Measurements from ENCODE around the gene DNAJC4. TPM values are rescaled to one million over a fixed set of nuclear protein-coding genes. Genes with fewer than 3 reads are reported as not detected.

DNAJC4 gene
- total and polyA plus RNA-seq, 9 of the 15 experiments (the other 6 are each of a cell fraction or from before 2014, with no cell fraction given) = 4.0 to 32.6 (median 19.9) TPM

- TF ChIP-seq CREB5 (CRISPR knock-in tag; IDR thresholded peaks at IDR 0.05) = no peak
- TF ChIP-seq HNRNPK (IDR thresholded peaks at IDR 0.05; ENCODE audit: low read depth, low read length, poor library complexity, severe bottlenecking) = no peak
These were observed 27.4 kb upstream of the DNAJC4 start (continued) for GRCh38 chr11:64202992-64203391.

GRCh38 chr11:64203421-64204079, 26.8 kb upstream of the DNAJC4 start:
- Histone ChIP-seq H3K9me1 (ENCODE audit: control insufficient read depth, insufficient read depth, low read length) (peaks cover 4% of the 10 kb centered on the region), H3K79me2 (ENCODE audit: control insufficient read depth, insufficient read depth, low read length) (peaks cover 30% of the 10 kb centered on the region), H3K4me3 (no peak overlapping the region), H3K27ac (ENCODE audit: extremely low read depth, low read depth, low read length) (peak overlapping the region; percentile 20; the same call in 2 of the 3 replicates), H3K27me3 (ENCODE audit: control insufficient read depth in 2 of 2, insufficient read depth in 2 of 2, low read length in 2 of 2) (no peaks in the 10 kb centered on the region), H2AFZ (ENCODE audit: low read depth, low read length) (no peak overlapping the region), H4K20me1 (replicated peaks; ENCODE audit: control insufficient read depth, insufficient read depth, low read length) (no peaks in the 10 kb centered on the region; the same call in 1 of the 2 replicates), H3K9me3 (replicated peaks; ENCODE audit: control insufficient read depth, insufficient read depth, low read depth, low read length) (no peaks in the 10 kb centered on the region), H3K36me3 (ENCODE audit: control insufficient read depth, insufficient read depth, low read length) (peaks cover 86% of the 10 kb centered on the region), H3K4me2 (ENCODE audit: insufficient read depth, low read length) (no peak overlapping the region), H3K4me1 (replicated peaks in 1 of 2; ENCODE audit: control insufficient read depth in 2 of 2, insufficient read depth in 2 of 2, low read length in 2 of 2) (peaks cover 30 to 50% of the 10 kb centered on the region in 2 experiments), H3K9ac (ENCODE audit: insufficient read depth in 1 of 2, low read depth in 2 of 2, low read length in 2 of 2) (peak overlapping the region in 1 of 2 experiments; percentile 74; a peak in 2 of 4 replicates)
- TF ChIP-seq RBFOX2 (IDR thresholded peaks at IDR 0.05; ENCODE audit: low read depth, low read length) (peak; percentile 29; the same call in 1 of the 2 replicates), MBD2 (IDR thresholded peaks at IDR 0.05; ENCODE audit: borderline replicate concordance, low read depth) (no peak)
- no peak for FAIRE-seq
- intact Hi-C loops (cut with micrococcal nuclease) = loop anchor here (1.0 kb wide), 2 partner anchors 67 to 101 kb away; no protein-coding TSS in a partner anchor
- no peak for ATAC-seq
- DNase-seq (ENCODE audit: extremely low read depth in 1 of 4, low spot score in 3 of 4) = no peak
- WGBS (ENCODE audit: insufficient coverage, low coverage, missing lambda C conversion rate) = 91% methylated on average over 27 of the region's 27 CpGs
- POLR2A ChIA-PET = interaction anchor here (0.7 to 8.2 kb wide), 2 partner anchors 99 to 119 kb away, joined by 3 to 68 read pairs; partner anchors contain the start of genes CATSPERZ and ESRRA
- CTCF ChIA-PET (ENCODE audit: low intra/inter-chr PET ratio) = interaction anchor here (0.7 to 1.8 kb wide), 4 partner anchors 66 to 163 kb away, joined by 4 to 11 read pairs (median 8); no protein-coding TSS in a partner anchor
- in situ Hi-C loops (cut with MboI) = no loop called here
- no TSS peak for BruUV-seq (replicated peaks)
